Testis (tissue), 3 donors: ENCODE measurements around the gene TOP3B. TPM values are rescaled to one million over a fixed set of nuclear protein-coding genes. Genes with fewer than 3 reads are reported as not detected.

ENCODE experiments used
- DNase-seq: peaks from one replicate; pipeline ENCODE4 v3.0.0-alpha.2; 2019
- H3K27ac ChIP-seq, 2 donors: fragments of 200-600 bp; sonication (generic); one replicate each; pipeline ENCODE4 v1.5.1; 2019
- H3K27me3 ChIP-seq: fragments of 200-600 bp; sonication (generic); one replicate; pipeline ENCODE4 v1.5.1; 2019
- H3K36me3 ChIP-seq: fragments of 200-600 bp; sonication (generic); one replicate; pipeline ENCODE4 v1.5.1; 2017; ENCODE audit warnings: low read depth; ENCODE audit errors: missing control alignments
- H3K4me1 ChIP-seq: fragments of 200-600 bp; sonication (generic); one replicate; pipeline ENCODE4 v1.5.1; 2019
- H3K4me3 ChIP-seq, 2 donors: fragments of 200-600 bp; sonication (generic); one replicate each; pipeline ENCODE4 v1.5.1; 2017 to 2019
- H3K9me3 ChIP-seq: fragments of 200-600 bp; sonication (generic); one replicate; pipeline ENCODE4 v1.5.1; 2017
- CTCF ChIP-seq, 3 experiments: fragments of 450-650 bp in 2 of 3; fragments of 200-600 bp in 1 of 3; sonication (generic) in 1 of 3; IDR thresholded peaks; one replicate each; pipeline ENCODE4 v1.5.1; 2016 to 2019; ENCODE audit warnings: antibody characterized with exemption in 3 of 3, mild to moderate bottlenecking in 2 of 3, moderate library complexity in 1 of 3
- POLR2A ChIP-seq: fragments of 450-650 bp; IDR thresholded peaks from one replicate; pipeline ENCODE4 v1.6.1; 2017; ENCODE audit warnings: antibody characterized with exemption, mild to moderate bottlenecking, moderate library complexity
- WGBS, 2 donors: methylation state at CpG; one replicate each; pipeline ENCODE4 v1.1.5; 2018; 5-methylcytosine and 5-hydroxymethylcytosine counted together
- intact Hi-C: fragments of 100-400 bp; cut with DNase I; formaldehyde crosslinking; loops from one replicate; pipeline ENCODE4 v1.15.1; 2023; ENCODE audit warnings: low total_unique reads
- polyA plus RNA-seq: library from polyadenylated mRNA; stranded (reverse); fragments of 350-450 nt; fragmentation: Illumina TruSeq; extraction: RNeasy Lipid Tissue Mini Kit (QIAGEN cat#74804); gene quantifications from one replicate; pipeline ENCODE4 v1.2.3, GENCODE V29; 2014; ENCODE audit warnings: low read depth, low replicate concordance; ENCODE audit not compliant: insufficient read depth
- total RNA-seq, 2 donors: library from RNA; depleted of rRNA; stranded (reverse); fragments of >200 nt; gene quantifications; one replicate each; pipeline ENCODE4 v1.2.3, GENCODE V29; 2016

The TOP3B gene
- total and polyA plus RNA-seq, 3 donors from 2014 or later, result 19.1 to 70.5 (median 65.5) TPM

GRCh38 chr22:21963790-21964211, 18.8 kb downstream of the TOP3B start:
- H3K36me3 ChIP-seq, result no peaks in the 10 kb centered on the region
- TF ChIP-seq POLR2A (no peak), CTCF (IDR thresholded peaks at IDR 0.05) (no peak)
- 91 to 94% methylated on average over 9 to 19 of the region's 19 CpGs for WGBS, 2 donors

DNA sequence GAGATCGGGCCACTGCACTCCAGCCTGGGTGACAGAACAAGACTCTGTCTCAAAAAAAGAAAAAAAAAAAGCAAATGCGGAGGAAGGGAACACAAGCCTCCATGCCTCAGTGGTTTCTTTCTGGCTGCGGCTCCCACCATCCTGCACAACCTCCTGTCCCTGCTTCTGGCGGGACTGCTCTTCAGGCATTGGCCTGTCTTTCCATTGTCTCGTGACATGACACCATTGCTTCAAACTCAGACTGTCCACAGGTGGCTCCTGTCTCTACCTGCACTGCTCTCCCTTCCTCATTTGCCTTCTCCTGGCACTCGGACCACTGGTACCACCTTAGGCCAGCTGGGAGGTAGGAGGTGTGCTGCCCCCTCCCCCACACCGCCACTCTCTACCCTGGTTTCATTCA, 19.3 kb downstream of the TOP3B start:
- Histone ChIP-seq H3K9me3 (no peaks in the 10 kb centered on the region), H3K36me3 (no peaks in the 10 kb centered on the region), H3K4me1 (peaks cover 8% of the 10 kb centered on the region), H3K27ac (no peak overlapping the region), H3K4me3 (no peak overlapping the region), H3K27me3 (no peaks in the 10 kb centered on the region)
- no peak for DNase-seq
- no peak for TF ChIP-seq CTCF (IDR thresholded peaks at IDR 0.05)
- no peak for TF ChIP-seq POLR2A
- 87 to 97% methylated on average over 7 of the region's 7 CpGs for WGBS, 2 donors
- intact Hi-C loops, result no loop called here

More at GRCh38 chr22:21963790-21964211, 18.8 kb downstream of the TOP3B start:
- DNase-seq, result no peak
- no peaks in the 10 kb centered on the region for H3K9me3 ChIP-seq
- H3K27me3 ChIP-seq, result no peaks in the 10 kb centered on the region
- H3K4me1 ChIP-seq, result peaks cover 8% of the 10 kb centered on the region
- H3K4me3 ChIP-seq, result no peak overlapping the region
- no peak overlapping the region for H3K27ac ChIP-seq
- intact Hi-C loops, result no loop called here

DNA sequence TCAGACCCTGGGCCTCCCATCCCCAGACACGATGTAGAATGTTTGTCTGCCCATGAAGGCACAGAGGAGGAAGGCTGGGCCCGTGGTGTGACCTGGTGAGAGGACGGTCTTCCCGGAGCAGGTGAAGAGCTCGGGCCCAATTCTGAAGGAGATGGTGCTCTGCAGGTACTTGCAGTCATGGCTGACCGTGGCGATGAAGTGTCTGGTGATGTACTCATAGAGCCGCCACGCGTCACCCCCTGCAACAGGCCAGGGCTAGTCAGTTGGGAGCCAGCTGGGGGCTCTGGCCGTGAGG, 20.0 kb downstream of the TOP3B start:
- intact Hi-C loops, result no loop called here
- WGBS, 2 donors, result 90 to 92% methylated on average over 7 to 9 of the region's 11 CpGs
- Histone ChIP-seq H3K9me3 (no peaks in the 10 kb centered on the region), H3K36me3 (no peaks in the 10 kb centered on the region), H3K4me1 (peaks cover 8% of the 10 kb centered on the region), H3K4me3 (no peak overlapping the region), H3K27ac (no peak overlapping the region), H3K27me3 (no peaks in the 10 kb centered on the region)
- DNase-seq, result no peak
- TF ChIP-seq POLR2A, result no peak
- TF ChIP-seq CTCF (IDR thresholded peaks at IDR 0.05), result no peak

GRCh38 chr22:21961886-21962654, 20.5 kb downstream of the TOP3B start:
- 50 to 91% methylated on average over 1 to 23 of the region's 23 CpGs for WGBS, 2 donors
- H3K9me3 ChIP-seq, result no peaks in the 10 kb centered on the region
- intact Hi-C loops, result no loop called here

More at GRCh38 chr22:21961886-21962654, 20.5 kb downstream of the TOP3B start:
- DNase-seq, result no peak
- no peak overlapping the region for H3K27ac ChIP-seq
- no peaks in the 10 kb centered on the region for H3K27me3 ChIP-seq
- H3K4me1 ChIP-seq, result peaks cover 8% of the 10 kb centered on the region
- TF ChIP-seq POLR2A, result no peak
- no peak for TF ChIP-seq CTCF (IDR thresholded peaks at IDR 0.05)
- no peak overlapping the region for H3K4me3 ChIP-seq
- no peaks in the 10 kb centered on the region for H3K36me3 ChIP-seq
